Fibroblast of the aortic adventitia (primary cell): ENCODE measurements around the gene CTBP1. TPM values are rescaled to one million over a fixed set of nuclear protein-coding genes. Genes with fewer than 3 reads are reported as not detected.

Experiments used
- DNase-seq: peaks from one replicate; pipeline ENCODE4 v3.0.0-alpha.2; 2010; ENCODE audit warnings: low read depth
- H3K4me3 ChIP-seq: 2 replicates; pipeline ENCODE4 v1.5.1; 2011; ENCODE audit warnings: low read depth, mild to moderate bottlenecking, control low read depth, low read length, moderate library complexity
- CTCF ChIP-seq: IDR thresholded peaks from 2 replicates; pipeline ENCODE4 v1.5.1; 2011; ENCODE audit warnings: mild to moderate bottlenecking, low read length, control low read depth, inconsistent platforms; ENCODE audit not compliant: insufficient read depth
- total RNA-seq: library from RNA; depleted of rRNA; stranded (reverse); fragments of >200 nt; gene quantifications from 2 replicates; pipeline ENCODE4 v1.2.3, GENCODE V29; 2012; ENCODE audit warnings: low replicate concordance

Gene CTBP1
- total RNA-seq, 1 donor, result 141 TPM

GRCh38 chr4:1199556-1200331 lies 49.2 kb downstream of the CTBP1 start:
- TF ChIP-seq CTCF, result no peak
- no peak for DNase-seq
- no peak overlapping the region for H3K4me3 ChIP-seq

- no peak for DNase-seq
- no peak overlapping the region for H3K4me3 ChIP-seq
- TF ChIP-seq CTCF, result no peak
Measured at GRCh38 chr4:1198098-1198844, 50.7 kb downstream of the CTBP1 start.

- DNase-seq, result no peak
- no peak overlapping the region for H3K4me3 ChIP-seq
- no peak for TF ChIP-seq CTCF
Measured at GRCh38 chr4:1196421-1197183, 52.3 kb downstream of the CTBP1 start.

GRCh38 chr4:1195891-1196401 lies 53.0 kb downstream of the CTBP1 start:
- no peak for DNase-seq
- no peak overlapping the region for H3K4me3 ChIP-seq
- no peak for TF ChIP-seq CTCF

- peak overlapping the region; percentile 46 for H3K4me3 ChIP-seq
- TF ChIP-seq CTCF, result no peak
- DNase-seq, result no peak
Measured at GRCh38 chr4:1195109-1195671, 53.7 kb downstream of the CTBP1 start.
